NT2/D1 (cell line): Measurements from ENCODE around the gene SAMD7.

ENCODE experiments used
- DNase-seq: peaks from one replicate; pipeline ENCODE4 v3.0.0-alpha.2; 2011; ENCODE audit warnings: low read depth, low spot score
- H3K27me3 ChIP-seq: 2 replicates; pipeline ENCODE4 v1.6.0; 2011; ENCODE audit warnings: mild to moderate bottlenecking; ENCODE audit not compliant: insufficient read length, insufficient read depth
- H3K36me3 ChIP-seq: 2 replicates; pipeline ENCODE4 v1.6.1; 2011; ENCODE audit warnings: mild to moderate bottlenecking, low read length, mixed read lengths; ENCODE audit not compliant: insufficient read depth, insufficient read length
- H3K4me1 ChIP-seq: 2 replicates; pipeline ENCODE4 v1.5.1; 2011; ENCODE audit not compliant: insufficient read depth, insufficient read length
- H3K4me3 ChIP-seq: 2 replicates; pipeline ENCODE4 v1.5.1; 2011; ENCODE audit warnings: low read depth; ENCODE audit not compliant: insufficient read length
- H3K9ac ChIP-seq: 2 replicates; pipeline ENCODE4 v1.6.0; 2011; ENCODE audit warnings: low read depth; ENCODE audit not compliant: insufficient read length
- H3K9me3 ChIP-seq: 2 replicates; pipeline ENCODE4 v1.5.1; 2011; ENCODE audit warnings: mild to moderate bottlenecking, low read length; ENCODE audit not compliant: insufficient read depth
- SUZ12 ChIP-seq: IDR thresholded peaks from 2 replicates; pipeline ENCODE4 v1.6.1; 2011; ENCODE audit not compliant: insufficient read length, insufficient read depth; ENCODE audit errors: extremely low read depth
- YY1 ChIP-seq: IDR thresholded peaks from 2 replicates; pipeline ENCODE4 v1.6.1; 2011; ENCODE audit not compliant: insufficient read length, insufficient read depth
- ZNF274 ChIP-seq: IDR thresholded peaks from 2 replicates; pipeline ENCODE4 v1.6.1; 2011; ENCODE audit warnings: mild to moderate bottlenecking, low read depth, low read length

The SAMD7 gene

GRCh38 chr3:169891886-169892285, 19.5 kb upstream of the SAMD7 start:
- no peaks in the 10 kb centered on the region for H3K4me1 ChIP-seq
- TF ChIP-seq YY1 (no peak), ZNF274 (no peak), SUZ12 (no peak)
- no peaks in the 10 kb centered on the region for H3K27me3 ChIP-seq
- no peak overlapping the region for H3K9ac ChIP-seq
- H3K4me3 ChIP-seq = no peak overlapping the region
- DNase-seq = no peak
- H3K36me3 ChIP-seq = no peaks in the 10 kb centered on the region
- no peaks in the 10 kb centered on the region for H3K9me3 ChIP-seq

GRCh38 chr3:169894110-169894509, 17.3 kb upstream of the SAMD7 start:
- TF ChIP-seq ZNF274 (no peak), SUZ12 (no peak), YY1 (no peak)
- H3K4me1 ChIP-seq = no peaks in the 10 kb centered on the region

GRCh38 chr3:169895072-169895471, 16.3 kb upstream of the SAMD7 start:
- TF ChIP-seq ZNF274 = no peak
- no peak for TF ChIP-seq SUZ12
- TF ChIP-seq YY1 = no peak
- Histone ChIP-seq H3K9ac (no peak overlapping the region), H3K4me3 (no peak overlapping the region), H3K9me3 (no peaks in the 10 kb centered on the region), H3K4me1 (no peaks in the 10 kb centered on the region), H3K36me3 (no peaks in the 10 kb centered on the region), H3K27me3 (no peaks in the 10 kb centered on the region)
- DNase-seq = no peak

More at GRCh38 chr3:169894110-169894509, 17.3 kb upstream of the SAMD7 start:
- H3K27me3 ChIP-seq = no peaks in the 10 kb centered on the region
- no peak overlapping the region for H3K4me3 ChIP-seq
- no peaks in the 10 kb centered on the region for H3K36me3 ChIP-seq
- H3K9me3 ChIP-seq = no peaks in the 10 kb centered on the region
- no peak for DNase-seq
- H3K9ac ChIP-seq = no peak overlapping the region

- Histone ChIP-seq H3K9me3 (peaks cover 20% of the 10 kb centered on the region; the same call in 1 of the 2 replicates), H3K4me1 (no peaks in the 10 kb centered on the region), H3K9ac (no peak overlapping the region), H3K4me3 (no peak overlapping the region), H3K36me3 (no peaks in the 10 kb centered on the region), H3K27me3 (no peaks in the 10 kb centered on the region)
- DNase-seq = no peak
- TF ChIP-seq SUZ12 (no peak), YY1 (no peak), ZNF274 (no peak)
These were observed 14.1 kb upstream of the SAMD7 start for GRCh38 chr3:169897284-169897683.

GRCh38 chr3:169901453-169901852, 9.9 kb upstream of the SAMD7 start:
- Histone ChIP-seq H3K36me3 (no peaks in the 10 kb centered on the region), H3K4me1 (no peaks in the 10 kb centered on the region), H3K9ac (no peak overlapping the region), H3K4me3 (no peak overlapping the region), H3K9me3 (peaks cover 20% of the 10 kb centered on the region; the same call in 1 of the 2 replicates), H3K27me3 (no peaks in the 10 kb centered on the region)
- no peak for DNase-seq
- TF ChIP-seq YY1 (no peak), SUZ12 (no peak), ZNF274 (no peak)

DNA sequence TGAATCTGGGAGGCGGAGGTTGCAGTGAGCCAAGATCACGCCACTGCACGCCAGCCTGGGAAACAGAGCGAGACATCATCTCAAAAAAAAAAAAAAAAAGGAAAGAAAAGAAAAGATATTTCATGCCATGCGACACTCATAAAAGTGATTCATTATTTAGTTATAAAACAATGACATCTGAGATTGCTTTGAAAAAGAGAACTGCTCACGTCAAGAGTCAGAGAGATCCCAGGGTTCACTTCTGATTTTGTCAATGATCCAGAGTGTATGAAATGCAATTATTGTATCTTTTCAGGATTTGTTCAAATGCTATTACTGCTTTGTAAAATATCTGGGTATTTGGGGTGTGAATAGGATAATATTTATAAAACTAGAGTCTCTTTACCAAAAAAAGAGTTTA, 6.0 kb upstream of the SAMD7 start:
- H3K27me3 ChIP-seq = no peaks in the 10 kb centered on the region
- peaks cover 18% of the 10 kb centered on the region; the same call in 1 of the 2 replicates for H3K9me3 ChIP-seq
- no peak for DNase-seq
- H3K36me3 ChIP-seq = no peaks in the 10 kb centered on the region
- TF ChIP-seq ZNF274 = no peak
- TF ChIP-seq YY1 = no peak
- TF ChIP-seq SUZ12 = no peak
- no peak overlapping the region for H3K9ac ChIP-seq
- no peak overlapping the region for H3K4me3 ChIP-seq
- H3K4me1 ChIP-seq = no peaks in the 10 kb centered on the region

DNA sequence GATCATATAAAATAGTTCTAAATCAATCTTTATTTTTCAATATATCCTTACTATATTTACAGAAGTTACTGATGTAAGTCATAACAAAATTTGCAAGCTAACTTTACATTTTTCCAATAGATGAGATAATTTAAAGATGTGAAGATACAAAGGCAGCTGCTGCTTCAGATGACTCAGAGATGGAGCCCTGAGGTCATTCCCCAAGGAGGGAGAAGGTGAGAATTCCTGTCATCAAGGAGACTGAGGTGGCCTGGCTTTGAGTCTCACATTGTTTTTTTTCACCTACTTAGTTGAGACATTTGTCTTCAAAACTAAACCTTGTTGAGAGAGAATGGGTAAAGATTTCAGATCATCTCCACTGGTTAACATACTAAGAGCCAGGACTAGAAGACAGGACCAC, 3.9 kb upstream of the SAMD7 start:
- DNase-seq = peak; percentile 1
- H3K9me3 ChIP-seq = no peaks in the 10 kb centered on the region; the same call in 1 of the 2 replicates
- no peak overlapping the region for H3K4me3 ChIP-seq
- no peak overlapping the region for H3K9ac ChIP-seq
- TF ChIP-seq SUZ12 = no peak
- TF ChIP-seq ZNF274 = no peak
- no peak for TF ChIP-seq YY1
- no peaks in the 10 kb centered on the region for H3K4me1 ChIP-seq
- no peaks in the 10 kb centered on the region for H3K27me3 ChIP-seq
- no peaks in the 10 kb centered on the region for H3K36me3 ChIP-seq

GRCh38 chr3:169907944-169908343, 3.4 kb upstream of the SAMD7 start:
- no peaks in the 10 kb centered on the region for H3K4me1 ChIP-seq

More at GRCh38 chr3:169907944-169908343, 3.4 kb upstream of the SAMD7 start:
- no peaks in the 10 kb centered on the region for H3K27me3 ChIP-seq
- no peaks in the 10 kb centered on the region; the same call in 1 of the 2 replicates for H3K9me3 ChIP-seq
- no peak overlapping the region for H3K4me3 ChIP-seq
- TF ChIP-seq ZNF274 = no peak
- TF ChIP-seq YY1 = no peak
- no peak for TF ChIP-seq SUZ12
- H3K36me3 ChIP-seq = no peaks in the 10 kb centered on the region
- no peak overlapping the region for H3K9ac ChIP-seq
- no peak for DNase-seq
